HepG2 (cell line): ENCODE data around the gene RNU7-1. TPM values are rescaled to one million over a fixed set of nuclear protein-coding genes. Genes with fewer than 3 reads are reported as not detected.

Source experiments
- CREM ChIP-seq, 2 experiments: sonication (generic) in 1 of 2; formaldehyde crosslinking in 1 of 2; IDR thresholded peaks; 2 replicates each; pipeline versions ENCODE4 v1.4.0 to v1.6.1; 2016 to 2020; ENCODE audit warnings: antibody characterized with exemption in 1 of 2, mild to moderate bottlenecking in 1 of 2, missing genetic modification reagents in 1 of 2
- FOXO1 ChIP-seq: sonication (generic); formaldehyde crosslinking; IDR thresholded peaks from 2 replicates; pipeline ENCODE4 v1.4.0; 2020; ENCODE audit warnings: missing genetic modification reagents
- HDAC1 ChIP-seq: sonication (generic); formaldehyde crosslinking; IDR thresholded peaks from 2 replicates; pipeline ENCODE4 v1.5.1; 2020; ENCODE audit warnings: mild to moderate bottlenecking, missing genetic modification reagents
- KDM5A ChIP-seq: fragments of 200-600 bp; sonication (generic); IDR thresholded peaks from 2 replicates; pipeline ENCODE4 v1.7.0; 2018; ENCODE audit warnings: antibody characterized with exemption, mild to moderate bottlenecking, low read length, borderline replicate concordance
- NFE2 ChIP-seq: sonication (generic); formaldehyde crosslinking; IDR thresholded peaks from 2 replicates; pipeline ENCODE4 v1.4.0; 2020; ENCODE audit warnings: missing genetic modification reagents
- NFKBIZ ChIP-seq: IDR thresholded peaks from 2 replicates; pipeline ENCODE4 v1.6.1; 2018; ENCODE audit warnings: missing genetic modification reagents, missing compliant biosample characterization
- NR3C1 ChIP-seq: sonication (generic); formaldehyde crosslinking; IDR thresholded peaks from 2 replicates; pipeline ENCODE4 v1.4.0; 2020; ENCODE audit warnings: missing genetic modification reagents
- PHB2 ChIP-seq: fragments of 450-650 bp; IDR thresholded peaks from 2 replicates; pipeline ENCODE4 v1.6.1; 2018; ENCODE audit not compliant: partially characterized antibody
- POGZ ChIP-seq: sonication (generic); formaldehyde crosslinking; IDR thresholded peaks from 2 replicates; pipeline ENCODE4 v1.4.0; 2020; ENCODE audit warnings: mild to moderate bottlenecking, missing genetic modification reagents
- RARG ChIP-seq: sonication (generic); formaldehyde crosslinking; IDR thresholded peaks from 2 replicates; pipeline ENCODE4 v1.4.0; 2020; ENCODE audit warnings: low read depth, mild to moderate bottlenecking, missing genetic modification reagents
- SALL1 ChIP-seq: sonication (generic); formaldehyde crosslinking; IDR thresholded peaks from 2 replicates; pipeline ENCODE4 v1.8.0; 2022; ENCODE audit warnings: mild to moderate bottlenecking, missing genetic modification reagents
- ZNF253 ChIP-seq: sonication (generic); formaldehyde crosslinking; IDR thresholded peaks from 2 replicates; pipeline ENCODE4 v1.8.0; 2022; ENCODE audit warnings: mild to moderate bottlenecking, missing genetic modification reagents, borderline replicate concordance
- ZNF263 ChIP-seq: sonication (generic); formaldehyde crosslinking; IDR thresholded peaks from 2 replicates; pipeline ENCODE4 v1.4.0; 2020; ENCODE audit warnings: missing genetic modification reagents
- ZNF326 ChIP-seq: sonication (generic); formaldehyde crosslinking; IDR thresholded peaks from 2 replicates; pipeline ENCODE4 v1.4.0; 2020; ENCODE audit warnings: missing genetic modification reagents, borderline replicate concordance
- ZNF510 ChIP-seq: sonication (generic); formaldehyde crosslinking; IDR thresholded peaks from 2 replicates; pipeline ENCODE4 v1.4.0; 2020; ENCODE audit warnings: low read depth, mild to moderate bottlenecking, missing genetic modification reagents
- ZNF772 ChIP-seq: sonication (generic); formaldehyde crosslinking; IDR thresholded peaks from 2 replicates; pipeline ENCODE4 v1.5.0; 2020; ENCODE audit warnings: mild to moderate bottlenecking, missing genetic modification reagents
- ZNF780A ChIP-seq: sonication (generic); formaldehyde crosslinking; IDR thresholded peaks from 2 replicates; pipeline ENCODE4 v1.8.0; 2022; ENCODE audit warnings: mild to moderate bottlenecking, missing genetic modification reagents, moderate library complexity
- ZNF781 ChIP-seq: sonication (generic); formaldehyde crosslinking; IDR thresholded peaks from 2 replicates; pipeline ENCODE4 v1.5.1; 2020; ENCODE audit warnings: borderline replicate concordance, mild to moderate bottlenecking, missing genetic modification reagents; ENCODE audit errors: not compliant biosample characterization
- polyA plus RNA-seq, 8 experiments: library from polyadenylated mRNA; depleted of rRNA in 3 of 8; stranded (reverse) in 7 of 8; unstranded in 1 of 8; fragments of >200 nt; fragmentation: Illumina TruSeq in 4 of 8; extraction: Trizol in 4 of 8; gene quantifications; 2 replicates each; pipeline versions ENCODE4 v1.2.1 to v1.2.3, GENCODE V29; 2011 to 2016; ENCODE audit warnings: low read depth in 4 of 8, missing spikeins in 1 of 8, mixed read lengths in 1 of 8; ENCODE audit not compliant: insufficient read depth in 1 of 8
- total RNA-seq, 5 experiments: library from RNA; depleted of rRNA; stranded (reverse); fragments of >200 nt; fragmentation: Illumina TruSeq; extraction: Trizol; gene quantifications; 2 replicates each; pipeline ENCODE4 v1.2.3, GENCODE V29; 2016; ENCODE audit warnings: low read depth in 1 of 5
- TF ChIP-seq, protein P1 (sequence below): sonication (generic); formaldehyde crosslinking; IDR thresholded peaks from 2 replicates; pipeline ENCODE4 v1.4.0; 2020; ENCODE audit warnings: missing genetic modification reagents
- TF ChIP-seq, protein P2 (sequence below): IDR thresholded peaks from 2 replicates; pipeline ENCODE4 v1.6.1; 2016; ENCODE audit warnings: missing compliant biosample characterization, missing genetic modification reagents, borderline replicate concordance
- TF ChIP-seq, protein P3 (sequence below): sonication (generic); formaldehyde crosslinking; IDR thresholded peaks from 2 replicates; pipeline ENCODE4 v1.4.0; 2020; ENCODE audit warnings: mild to moderate bottlenecking, missing genetic modification reagents, borderline replicate concordance
- TF ChIP-seq, protein P4 (sequence below): sonication (generic); formaldehyde crosslinking; IDR thresholded peaks from 2 replicates; pipeline ENCODE4 v1.4.0; 2020; ENCODE audit warnings: missing genetic modification reagents
- TF ChIP-seq, protein P5 (sequence below): IDR thresholded peaks from 2 replicates; pipeline ENCODE4 v1.6.1; 2012; ENCODE audit warnings: inconsistent platforms

RNU7-1 gene
- total and polyA plus RNA-seq, 2 of the 13 experiments (the other 11 are each of a cell fraction or from before 2014, with no cell fraction given), result not detected

DNA sequence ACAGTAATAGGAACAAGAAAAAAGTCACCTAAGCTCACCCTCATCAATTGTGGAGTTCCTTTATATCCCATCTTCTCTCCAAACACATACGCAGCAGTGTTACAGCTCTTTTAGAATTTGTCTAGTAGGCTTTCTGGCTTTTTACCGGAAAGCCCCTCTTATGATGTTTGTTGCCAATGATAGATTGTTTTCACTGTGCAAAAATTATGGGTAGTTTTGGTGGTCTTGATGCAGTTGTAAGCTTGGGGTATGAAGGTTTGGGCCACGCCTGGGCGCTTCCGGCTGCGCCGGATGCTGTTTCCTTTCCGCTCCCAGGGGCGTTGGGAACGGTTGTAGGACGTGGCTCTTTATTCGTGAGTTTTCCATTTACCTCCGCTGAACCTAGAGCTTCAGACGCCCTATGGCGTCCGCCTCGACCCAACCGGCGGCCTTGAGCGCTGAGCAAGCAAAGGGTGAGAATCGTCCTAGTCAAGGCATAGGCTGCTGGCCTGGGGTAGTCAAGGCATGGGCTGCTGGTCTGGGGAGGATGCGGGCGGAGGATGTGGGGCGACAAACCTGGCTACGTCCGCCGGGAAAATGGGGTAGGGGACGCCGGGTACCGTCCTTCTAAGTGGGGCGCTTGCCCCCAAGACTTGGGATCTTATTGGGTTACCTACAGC is at the start of gene RNU7-1, which contains the start of gene C12orf57 (continued):
- TF ChIP-seq, protein P1, sequence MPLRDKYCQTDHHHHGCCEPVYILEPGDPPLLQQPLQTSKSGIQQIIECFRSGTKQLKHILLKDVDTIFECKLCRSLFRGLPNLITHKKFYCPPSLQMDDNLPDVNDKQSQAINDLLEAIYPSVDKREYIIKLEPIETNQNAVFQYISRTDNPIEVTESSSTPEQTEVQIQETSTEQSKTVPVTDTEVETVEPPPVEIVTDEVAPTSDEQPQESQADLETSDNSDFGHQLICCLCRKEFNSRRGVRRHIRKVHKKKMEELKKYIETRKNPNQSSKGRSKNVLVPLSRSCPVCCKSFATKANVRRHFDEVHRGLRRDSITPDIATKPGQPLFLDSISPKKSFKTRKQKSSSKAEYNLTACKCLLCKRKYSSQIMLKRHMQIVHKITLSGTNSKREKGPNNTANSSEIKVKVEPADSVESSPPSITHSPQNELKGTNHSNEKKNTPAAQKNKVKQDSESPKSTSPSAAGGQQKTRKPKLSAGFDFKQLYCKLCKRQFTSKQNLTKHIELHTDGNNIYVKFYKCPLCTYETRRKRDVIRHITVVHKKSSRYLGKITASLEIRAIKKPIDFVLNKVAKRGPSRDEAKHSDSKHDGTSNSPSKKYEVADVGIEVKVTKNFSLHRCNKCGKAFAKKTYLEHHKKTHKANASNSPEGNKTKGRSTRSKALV (CRISPR knock-in tag), result peak; percentile 29; the same call in 1 of the 2 replicates
- TF ChIP-seq ZNF263 (CRISPR knock-in tag) (no peak), ZNF781 (CRISPR knock-in tag) (peak; percentile 70), FOXO1 (CRISPR knock-in tag) (peak; percentile 39; the same call in 1 of the 2 replicates), ZNF326 (CRISPR knock-in tag) (no peak), ZNF253 (CRISPR knock-in tag) (no peak), CREM (IDR thresholded peaks at IDR 0.05) (peak; percentile 86), CREM (CRISPR knock-in tag; IDR thresholded peaks at IDR 0.05) (no peak), KDM5A (peak; percentile 35; the same call in 1 of the 2 replicates), HDAC1 (CRISPR knock-in tag) (peak; percentile 63; the same call in 1 of the 2 replicates), ZNF510 (CRISPR knock-in tag) (0 out of 2 replicates have a peak, but pooled peaks have one; percentile 36), NR3C1 (no peak), SALL1 (CRISPR knock-in tag) (peak; percentile 25; the same call in 1 of the 2 replicates), PHB2 (no peak), RARG (CRISPR knock-in tag) (no peak), NFE2 (peak; percentile 52; the same call in 1 of the 2 replicates), NFKBIZ (CRISPR knock-in tag) (peak; percentile 74), POGZ (CRISPR knock-in tag) (peak; percentile 49), ZNF772 (CRISPR knock-in tag) (no peak), ZNF780A (CRISPR knock-in tag) (peak; percentile 96)
- TF ChIP-seq, protein P2, sequence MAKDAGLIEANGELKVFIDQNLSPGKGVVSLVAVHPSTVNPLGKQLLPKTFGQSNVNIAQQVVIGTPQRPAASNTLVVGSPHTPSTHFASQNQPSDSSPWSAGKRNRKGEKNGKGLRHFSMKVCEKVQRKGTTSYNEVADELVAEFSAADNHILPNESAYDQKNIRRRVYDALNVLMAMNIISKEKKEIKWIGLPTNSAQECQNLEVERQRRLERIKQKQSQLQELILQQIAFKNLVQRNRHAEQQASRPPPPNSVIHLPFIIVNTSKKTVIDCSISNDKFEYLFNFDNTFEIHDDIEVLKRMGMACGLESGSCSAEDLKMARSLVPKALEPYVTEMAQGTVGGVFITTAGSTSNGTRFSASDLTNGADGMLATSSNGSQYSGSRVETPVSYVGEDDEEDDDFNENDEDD (CRISPR knock-in tag), result peak; percentile 44; the same call in 1 of the 2 replicates
- TF ChIP-seq, protein P3, sequence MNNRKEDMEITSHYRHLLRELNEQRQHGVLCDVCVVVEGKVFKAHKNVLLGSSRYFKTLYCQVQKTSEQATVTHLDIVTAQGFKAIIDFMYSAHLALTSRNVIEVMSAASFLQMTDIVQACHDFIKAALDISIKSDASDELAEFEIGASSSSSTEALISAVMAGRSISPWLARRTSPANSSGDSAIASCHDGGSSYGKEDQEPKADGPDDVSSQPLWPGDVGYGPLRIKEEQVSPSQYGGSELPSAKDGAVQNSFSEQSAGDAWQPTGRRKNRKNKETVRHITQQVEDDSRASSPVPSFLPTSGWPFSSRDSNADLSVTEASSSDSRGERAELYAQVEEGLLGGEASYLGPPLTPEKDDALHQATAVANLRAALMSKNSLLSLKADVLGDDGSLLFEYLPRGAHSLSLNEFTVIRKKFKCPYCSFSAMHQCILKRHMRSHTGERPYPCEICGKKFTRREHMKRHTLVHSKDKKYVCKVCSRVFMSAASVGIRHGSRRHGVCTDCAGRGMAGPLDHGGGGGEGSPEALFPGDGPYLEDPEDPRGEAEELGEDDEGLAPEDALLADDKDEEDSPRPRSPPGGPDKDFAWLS, result 0 out of 2 replicates have a peak, but pooled peaks have one; percentile 45
- TF ChIP-seq, protein P4, sequence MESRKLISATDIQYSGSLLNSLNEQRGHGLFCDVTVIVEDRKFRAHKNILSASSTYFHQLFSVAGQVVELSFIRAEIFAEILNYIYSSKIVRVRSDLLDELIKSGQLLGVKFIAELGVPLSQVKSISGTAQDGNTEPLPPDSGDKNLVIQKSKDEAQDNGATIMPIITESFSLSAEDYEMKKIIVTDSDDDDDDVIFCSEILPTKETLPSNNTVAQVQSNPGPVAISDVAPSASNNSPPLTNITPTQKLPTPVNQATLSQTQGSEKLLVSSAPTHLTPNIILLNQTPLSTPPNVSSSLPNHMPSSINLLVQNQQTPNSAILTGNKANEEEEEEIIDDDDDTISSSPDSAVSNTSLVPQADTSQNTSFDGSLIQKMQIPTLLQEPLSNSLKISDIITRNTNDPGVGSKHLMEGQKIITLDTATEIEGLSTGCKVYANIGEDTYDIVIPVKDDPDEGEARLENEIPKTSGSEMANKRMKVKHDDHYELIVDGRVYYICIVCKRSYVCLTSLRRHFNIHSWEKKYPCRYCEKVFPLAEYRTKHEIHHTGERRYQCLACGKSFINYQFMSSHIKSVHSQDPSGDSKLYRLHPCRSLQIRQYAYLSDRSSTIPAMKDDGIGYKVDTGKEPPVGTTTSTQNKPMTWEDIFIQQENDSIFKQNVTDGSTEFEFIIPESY, result peak; percentile 50; the same call in 1 of the 2 replicates
- TF ChIP-seq, protein P5, sequence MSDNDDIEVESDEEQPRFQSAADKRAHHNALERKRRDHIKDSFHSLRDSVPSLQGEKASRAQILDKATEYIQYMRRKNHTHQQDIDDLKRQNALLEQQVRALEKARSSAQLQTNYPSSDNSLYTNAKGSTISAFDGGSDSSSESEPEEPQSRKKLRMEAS, result no peak; the same call in 1 of the 2 replicates
